Measurements from ENCODE around the gene PNPLA5.

The PNPLA5 gene

DNA sequence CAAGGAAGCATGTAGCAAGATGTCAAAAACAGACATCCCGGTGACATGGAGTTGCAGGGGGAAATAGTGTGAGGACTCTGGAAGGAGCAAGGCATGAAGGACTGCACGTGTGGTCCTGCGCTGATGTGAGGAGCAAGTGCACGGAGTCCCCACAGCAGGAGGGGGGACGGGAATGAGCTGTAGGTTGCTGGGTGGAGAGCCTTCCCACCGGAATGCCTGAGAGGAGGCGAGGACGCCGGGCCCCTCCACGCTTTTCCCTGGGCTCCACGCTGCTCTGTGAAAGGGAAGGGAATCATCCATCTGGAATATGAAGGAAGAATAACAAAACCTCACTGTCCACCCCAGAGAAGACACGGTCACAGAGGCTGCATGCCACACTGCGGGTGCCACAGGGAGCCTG, 56.1 kb downstream of the PNPLA5 start:
- DNase-seq = no peak

DNA sequence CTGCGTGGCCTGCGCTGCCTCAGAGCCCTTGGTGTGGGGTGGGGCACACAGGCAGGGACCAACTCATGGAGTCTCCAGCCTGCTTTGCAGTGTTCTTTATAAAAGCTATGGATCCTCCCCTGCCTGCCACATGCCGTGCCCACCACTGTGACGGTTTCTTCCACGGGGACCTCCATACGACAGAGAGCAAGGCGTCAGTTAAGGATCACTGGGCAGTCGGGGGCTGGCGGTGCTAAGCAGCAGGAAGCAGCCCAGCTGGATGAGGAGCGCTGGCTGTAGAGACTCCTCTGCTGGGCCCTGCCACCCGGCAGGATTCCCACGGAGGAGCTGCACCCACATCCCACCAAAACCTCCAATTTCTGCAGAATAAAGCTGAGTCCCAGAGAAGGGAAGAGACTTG, 56.6 kb downstream of the PNPLA5 start:
- no peak for DNase-seq

DNA sequence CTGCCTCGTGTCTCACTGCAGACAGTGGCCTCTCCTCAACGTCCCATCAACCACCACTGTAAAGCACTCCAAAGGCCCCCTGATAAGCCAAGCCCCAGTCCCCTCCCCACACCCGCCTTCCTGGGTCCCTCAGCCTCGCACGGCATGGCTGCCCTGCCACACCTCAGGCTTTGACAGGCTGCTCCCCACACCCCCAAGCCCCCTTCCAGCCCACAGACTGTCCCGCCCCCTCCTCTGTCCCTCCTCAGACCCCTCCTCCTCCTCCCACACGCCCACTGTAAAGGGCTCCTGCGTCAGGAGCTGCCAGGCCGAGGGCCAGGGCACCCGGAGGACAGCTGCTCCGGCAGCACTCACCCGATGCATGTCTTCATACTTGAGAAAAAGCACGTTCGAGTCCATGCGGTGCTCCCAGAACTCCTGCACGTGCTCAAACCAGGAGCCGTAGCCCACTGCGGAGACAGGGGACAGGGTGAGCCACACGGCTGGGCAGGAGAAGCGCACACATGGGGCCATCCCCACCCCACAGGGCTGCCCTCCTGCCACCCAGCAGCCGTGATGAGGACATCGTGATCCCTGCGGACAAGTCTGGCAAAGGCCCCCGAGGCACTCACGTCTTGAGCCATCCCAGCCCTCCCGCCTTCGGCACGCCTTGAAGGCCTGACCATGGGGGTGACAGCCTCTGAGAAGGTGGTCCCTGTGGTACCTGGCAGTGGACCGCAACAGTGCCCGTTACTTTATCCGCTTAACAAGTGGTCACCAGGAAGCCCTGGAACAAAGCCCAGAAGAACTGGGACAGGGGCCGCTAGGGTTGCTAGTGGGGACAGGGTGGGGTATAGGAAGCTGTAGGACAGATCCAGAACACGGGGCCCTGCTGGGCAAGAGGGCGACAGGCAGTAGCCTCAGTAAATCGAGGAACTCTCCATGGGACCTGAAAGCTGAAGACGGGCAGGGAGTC, 58.2 kb downstream of the PNPLA5 start:
- DNase-seq = no peak

DNA sequence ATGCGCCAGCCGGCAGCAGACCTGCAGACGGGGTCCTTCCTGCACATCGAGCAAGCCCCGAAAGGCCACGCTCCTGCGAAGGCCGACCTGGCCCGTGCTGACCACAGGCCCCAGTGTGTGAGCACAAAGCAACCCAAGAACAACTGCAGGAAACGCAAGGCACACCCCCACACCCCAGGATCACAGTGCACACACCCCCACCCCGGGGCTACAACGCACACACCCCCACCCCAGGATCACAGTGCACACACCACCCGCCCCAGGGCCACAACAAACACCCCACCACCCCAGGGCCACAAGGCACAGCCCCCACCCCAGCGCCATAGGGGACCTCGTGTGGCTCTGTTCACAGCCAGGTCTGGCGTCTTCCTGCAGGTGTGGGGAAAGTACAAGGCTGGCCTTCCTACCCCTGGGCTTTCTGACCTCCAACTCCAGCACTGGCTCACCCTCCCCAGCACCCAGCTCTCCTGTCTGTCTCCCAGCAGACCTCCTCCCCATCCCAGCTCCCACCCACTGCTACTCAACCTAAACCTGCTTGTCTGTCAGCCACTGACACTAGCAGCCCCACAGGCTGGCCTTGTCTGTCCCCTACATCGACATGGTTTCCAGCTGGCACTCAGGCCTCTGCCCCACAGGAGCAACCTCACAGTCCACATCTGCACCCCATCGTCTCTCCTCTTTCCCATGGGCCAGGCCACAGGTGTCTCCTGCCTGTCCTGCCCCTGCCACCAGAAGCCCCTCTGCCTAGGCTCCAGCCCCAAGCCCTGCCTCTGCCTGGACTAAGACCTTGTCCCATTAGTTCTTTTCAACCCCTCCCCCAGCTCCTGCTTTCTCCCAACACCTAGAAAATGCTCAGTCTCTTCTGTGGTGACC, 59.2 kb downstream of the PNPLA5 start:
- no peak for DNase-seq

DNA sequence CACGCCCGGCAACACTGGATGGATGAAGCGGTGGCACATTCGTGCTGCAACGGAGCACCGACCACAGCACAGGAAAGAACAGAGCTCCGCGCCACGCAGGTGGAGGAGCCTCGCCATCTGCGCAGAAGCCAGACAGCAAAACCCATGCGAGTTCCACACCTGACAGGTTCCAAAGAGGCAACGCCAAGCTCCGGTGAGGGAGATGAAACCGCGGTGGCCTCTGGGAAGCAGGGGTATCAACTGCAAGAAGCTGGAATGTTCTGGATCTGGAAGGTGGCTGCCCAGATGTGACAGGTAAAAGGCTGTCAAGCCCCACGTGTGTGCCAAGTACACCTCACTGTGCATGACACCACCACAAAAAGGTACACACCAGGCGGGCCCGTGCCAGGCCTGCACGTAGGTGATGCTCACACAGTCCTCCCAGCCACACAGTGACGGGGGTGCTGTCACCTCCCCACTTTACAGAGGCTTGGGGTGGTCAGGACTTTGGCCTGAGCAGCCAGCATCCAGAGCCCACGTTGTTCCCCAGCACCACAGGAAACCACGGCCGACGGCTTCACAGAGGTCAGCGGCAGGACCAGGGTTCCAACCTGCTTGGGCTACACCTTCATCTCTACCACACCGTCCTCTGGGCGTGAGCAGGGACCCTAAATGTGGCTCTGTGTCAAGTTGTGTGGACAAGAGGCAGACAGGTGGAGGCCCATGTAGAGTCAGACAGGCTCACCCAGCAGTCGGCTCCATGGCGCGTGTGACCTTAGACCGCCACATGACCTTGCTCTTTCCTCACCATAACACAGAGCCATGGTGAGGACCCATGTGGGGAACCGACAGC, 60.0 kb downstream of the PNPLA5 start:
- no peak for DNase-seq

DNA sequence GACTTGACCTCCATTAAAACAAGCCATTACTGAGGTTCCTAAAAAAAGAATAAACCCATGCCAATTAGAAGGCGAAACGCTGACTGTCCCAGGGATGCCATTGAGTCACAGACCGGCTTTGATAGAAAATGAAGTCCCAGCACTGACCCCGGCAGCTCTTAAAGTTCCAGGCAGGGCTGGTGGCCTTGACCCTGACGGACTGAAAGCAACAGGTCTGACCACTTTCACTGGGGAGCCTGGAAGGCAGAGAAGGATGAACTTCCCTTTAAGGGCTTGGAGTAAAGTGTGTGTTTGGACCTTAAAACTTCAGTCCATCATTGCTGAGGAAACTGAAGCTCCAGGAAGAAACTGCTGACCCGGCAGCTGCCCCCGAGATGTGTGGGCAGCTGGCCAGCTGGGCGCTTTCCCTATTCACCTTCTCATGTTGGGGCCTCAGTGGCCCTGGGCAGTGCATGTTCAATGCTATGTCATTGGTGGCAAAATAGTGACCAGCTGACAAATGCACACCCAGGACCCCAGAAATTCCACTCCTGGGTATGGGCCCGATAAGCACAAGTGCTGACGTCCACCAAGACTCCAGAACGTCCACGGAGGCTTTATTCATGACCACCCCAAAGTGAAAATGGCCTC, 60.8 kb downstream of the PNPLA5 start:
- DNase-seq = peak; percentile 27

DNA sequence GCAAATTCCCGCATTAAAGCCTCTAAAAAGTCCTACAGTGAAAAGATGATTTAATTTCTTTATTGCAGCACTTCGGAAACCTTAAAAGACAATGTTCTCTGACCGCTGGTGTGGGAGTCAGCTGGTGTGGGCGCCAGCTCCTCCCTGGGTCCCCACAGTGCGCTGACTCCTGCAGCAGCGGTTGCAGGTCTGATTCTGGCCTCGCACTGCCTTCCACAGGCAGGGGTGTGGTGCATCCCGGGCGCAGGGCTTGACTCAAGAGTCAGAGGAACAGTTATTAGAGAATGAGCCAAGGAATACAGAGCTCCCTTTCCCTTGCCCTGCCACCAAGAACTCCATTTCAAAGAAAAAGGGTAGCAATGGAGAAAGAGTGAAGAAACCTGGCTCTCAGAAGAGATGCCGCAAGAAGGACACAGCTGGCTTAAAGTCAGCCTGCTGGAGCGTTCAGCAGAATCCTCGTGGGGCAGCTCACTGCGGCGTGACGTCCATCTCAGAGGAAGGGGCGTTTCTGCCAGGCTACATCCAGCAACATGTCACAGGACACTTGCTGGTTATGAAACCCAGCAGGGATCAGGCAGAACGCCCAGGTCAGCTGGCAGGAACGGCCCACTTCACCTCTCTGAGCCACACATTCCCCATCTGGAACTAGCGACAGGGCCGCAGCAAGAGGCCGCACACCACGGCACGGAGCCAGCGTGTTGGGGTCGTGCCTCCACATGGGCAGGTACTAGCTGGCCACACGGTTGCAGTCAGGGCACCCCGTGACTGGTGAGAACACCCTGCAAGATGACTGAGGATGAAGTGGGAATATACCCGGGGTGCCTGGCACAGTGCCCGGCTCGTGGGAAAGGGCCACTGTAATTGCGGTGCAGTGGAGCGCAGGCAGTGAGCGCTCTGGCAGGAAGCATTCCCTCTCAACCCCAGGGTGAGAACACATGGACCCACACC, 61.6 kb downstream of the PNPLA5 start:
- DNase-seq = peak; percentile 36
